ENCODE data around the gene INPP5A. TPM values are rescaled to one million over a fixed set of nuclear protein-coding genes. Genes with fewer than 3 reads are reported as not detected.
"Not testable (repeated sequence)": the region's sequence is repeated elsewhere in the genome, so short reads cannot be mapped to it uniquely, and the experiment has no call there.

Gene INPP5A
- total and polyA plus RNA-seq, 2 donors (not counting 1 experiment from before 2014, with no cell fraction given) = 9.3 to 87.8 TPM

DNA sequence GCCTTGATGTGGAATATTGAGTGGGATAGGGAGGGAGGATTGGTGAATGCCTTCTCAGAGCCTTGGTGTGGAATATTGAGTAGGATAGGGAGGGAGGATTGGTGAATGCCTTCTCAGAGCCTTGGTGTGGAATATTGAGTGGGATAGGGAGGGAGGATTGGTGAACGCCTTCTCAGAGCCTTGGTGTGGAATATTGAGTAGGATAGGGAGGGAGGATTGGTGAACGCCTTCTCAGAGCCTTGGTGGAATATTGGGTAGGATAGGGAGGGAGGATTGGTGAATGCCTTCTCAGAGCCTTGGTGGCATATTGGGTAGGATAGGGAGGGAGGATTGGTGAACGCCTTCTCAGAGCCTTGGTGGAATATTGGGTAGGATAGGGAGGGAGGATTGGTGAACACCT, 16.0 kb downstream of the INPP5A start:
- WGBS (ENCODE audit: insufficient coverage) = no CpG with 5 or more reads among the region's 3 CpGs
- H2AFZ ChIP-seq (ENCODE audit: insufficient read depth, low read depth, low read length, poor library complexity, severe bottlenecking); H3K4me3 Mint-ChIP-seq; ATAC-seq (ENCODE audit: low read depth); H3K4me3 ChIP-seq (ENCODE audit: control extremely low read depth in 1 of 5, extremely low read depth in 1 of 5, insufficient read depth in 1 of 5, low read depth in 2 of 5, low read length in 4 of 5); H3K27me3 Mint-ChIP-seq; H3K9me3 Mint-ChIP-seq (ENCODE audit: insufficient read depth); H3K27me3 ChIP-seq (replicated peaks in 1 of 4; ENCODE audit: control extremely low read depth in 1 of 4, control insufficient read depth in 3 of 4, insufficient read depth in 4 of 4, low read length in 3 of 4); H4K20me1 ChIP-seq (ENCODE audit: control insufficient read depth, insufficient read depth, low read length, poor library complexity, severe bottlenecking); H3K27ac Mint-ChIP-seq; DNase-seq; H3K9me3 ChIP-seq (ENCODE audit: control extremely low read depth in 1 of 3, control insufficient read depth in 2 of 3, insufficient read depth in 1 of 3, low read length in 2 of 3); H3K27ac ChIP-seq (ENCODE audit: low read length in 2 of 2); CTCF ChIA-PET; H3K36me3 ChIP-seq (replicated peaks in 1 of 2; ENCODE audit: control extremely low read depth in 1 of 2, control insufficient read depth in 1 of 2, extremely low read depth in 1 of 2, insufficient read depth in 2 of 2, low read length in 1 of 2); intact Hi-C loops (cut with micrococcal nuclease); H3K4me2 ChIP-seq (replicated peaks; ENCODE audit: low read depth, low read length, poor library complexity, severe bottlenecking); H3K9ac ChIP-seq (ENCODE audit: low read length); POLR2A ChIA-PET: not testable (repeated sequence)
- Histone ChIP-seq H3K79me2 (ENCODE audit: control insufficient read depth, insufficient read depth, low read length) (peaks cover 99% of the 10 kb centered on the region), H3K4me1 (ENCODE audit: control insufficient read depth in 2 of 2, insufficient read depth in 2 of 2, low read length in 2 of 2) (peaks cover 60 to 69% of the 10 kb centered on the region in 2 donors)
- H3K4me1 Mint-ChIP-seq = peaks cover 35% of the 10 kb centered on the region

DNA sequence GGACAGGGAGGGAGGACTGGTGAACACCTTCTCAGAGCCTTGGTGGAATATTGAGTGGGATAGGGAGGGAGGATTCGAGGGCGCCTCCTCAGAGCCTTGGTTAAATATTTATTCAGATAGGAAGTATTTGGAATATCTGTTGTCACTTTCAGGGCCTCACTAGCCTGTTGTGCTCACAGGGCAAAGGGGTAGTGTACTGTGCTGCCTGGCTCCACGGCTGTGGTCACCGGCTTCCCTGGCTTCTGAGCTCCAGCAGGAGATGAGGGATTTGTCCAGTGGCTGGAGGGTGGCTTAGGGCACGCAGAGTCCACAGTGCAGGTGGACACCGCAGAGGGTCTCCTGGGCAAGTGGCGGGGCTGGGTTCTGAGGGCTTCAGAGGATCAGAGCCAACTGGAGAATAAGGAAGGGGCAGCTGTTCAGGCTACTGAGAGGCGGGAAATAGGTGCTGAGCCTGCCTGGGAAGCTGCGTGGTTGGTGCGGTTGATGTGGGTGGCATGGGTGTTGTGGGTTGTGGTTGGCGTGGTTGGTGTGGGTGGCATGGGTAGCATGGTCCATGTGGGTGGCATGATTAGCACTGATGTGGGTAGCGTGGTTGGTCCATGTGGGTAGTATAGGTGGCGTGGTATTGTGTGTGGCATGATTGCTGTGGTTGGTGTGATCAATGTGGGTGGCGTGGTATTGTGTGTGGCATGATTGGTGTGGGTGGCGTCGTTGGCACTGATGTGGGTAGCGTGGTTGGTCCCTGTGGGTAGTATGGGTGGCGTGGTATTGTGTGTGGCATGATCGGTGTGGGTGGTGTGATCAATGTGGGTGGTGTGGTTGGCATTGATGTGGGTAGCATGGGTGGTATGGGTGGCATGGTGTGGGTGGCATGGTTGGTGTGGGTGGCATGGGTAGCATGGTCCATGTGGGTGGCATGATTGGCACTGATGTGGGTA, 16.7 kb downstream of the INPP5A start:
- TF ChIP-seq, protein P1, sequence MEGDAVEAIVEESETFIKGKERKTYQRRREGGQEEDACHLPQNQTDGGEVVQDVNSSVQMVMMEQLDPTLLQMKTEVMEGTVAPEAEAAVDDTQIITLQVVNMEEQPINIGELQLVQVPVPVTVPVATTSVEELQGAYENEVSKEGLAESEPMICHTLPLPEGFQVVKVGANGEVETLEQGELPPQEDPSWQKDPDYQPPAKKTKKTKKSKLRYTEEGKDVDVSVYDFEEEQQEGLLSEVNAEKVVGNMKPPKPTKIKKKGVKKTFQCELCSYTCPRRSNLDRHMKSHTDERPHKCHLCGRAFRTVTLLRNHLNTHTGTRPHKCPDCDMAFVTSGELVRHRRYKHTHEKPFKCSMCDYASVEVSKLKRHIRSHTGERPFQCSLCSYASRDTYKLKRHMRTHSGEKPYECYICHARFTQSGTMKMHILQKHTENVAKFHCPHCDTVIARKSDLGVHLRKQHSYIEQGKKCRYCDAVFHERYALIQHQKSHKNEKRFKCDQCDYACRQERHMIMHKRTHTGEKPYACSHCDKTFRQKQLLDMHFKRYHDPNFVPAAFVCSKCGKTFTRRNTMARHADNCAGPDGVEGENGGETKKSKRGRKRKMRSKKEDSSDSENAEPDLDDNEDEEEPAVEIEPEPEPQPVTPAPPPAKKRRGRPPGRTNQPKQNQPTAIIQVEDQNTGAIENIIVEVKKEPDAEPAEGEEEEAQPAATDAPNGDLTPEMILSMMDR (IDR thresholded peaks at IDR 0.05) = no peak
- no peak for TF ChIP-seq EZH2 (IDR thresholded peaks at IDR 0.05; ENCODE audit: borderline replicate concordance, insufficient read depth, low read depth, low read length, poor library complexity, severe bottlenecking)
- POLR2A ChIA-PET = interaction anchor here (1.0 to 1.5 kb wide), 5 partner anchors 17 to 42 kb away, joined by 3 to 23 read pairs (median 7); no protein-coding TSS in a partner anchor
- Mint-ChIP-seq H3K4me1 (peaks cover 32% of the 10 kb centered on the region), H3K9me3 (ENCODE audit: insufficient read depth) (no peaks in the 10 kb centered on the region), H3K4me3 (no peak overlapping the region), H3K27ac (no peak overlapping the region), H3K27me3 (no peaks in the 10 kb centered on the region)
- Histone ChIP-seq H3K27me3 (replicated peaks in 1 of 4; ENCODE audit: control extremely low read depth in 1 of 4, control insufficient read depth in 3 of 4, insufficient read depth in 4 of 4, low read length in 3 of 4) (no peaks in the 10 kb centered on the region), H3K79me2 (ENCODE audit: control insufficient read depth, insufficient read depth, low read length) (peaks cover 99% of the 10 kb centered on the region), H3K27ac (ENCODE audit: low read length in 2 of 2) (peak overlapping the region; percentile 93 to 97), H3K4me2 (replicated peaks; ENCODE audit: low read depth, low read length, poor library complexity, severe bottlenecking) (peak overlapping the region; percentile 74), H3K9me3 (ENCODE audit: control extremely low read depth in 1 of 3, control insufficient read depth in 2 of 3, insufficient read depth in 1 of 3, low read length in 2 of 3) (peaks cover 0 to 4% (median 0%) of the 10 kb centered on the region in 3 donors), H4K20me1 (ENCODE audit: control insufficient read depth, insufficient read depth, low read length, poor library complexity, severe bottlenecking) (peaks cover 2% of the 10 kb centered on the region), H3K4me1 (ENCODE audit: control insufficient read depth in 2 of 2, insufficient read depth in 2 of 2, low read length in 2 of 2) (peaks cover 54 to 64% of the 10 kb centered on the region in 2 donors), H3K9ac (ENCODE audit: low read length) (peak overlapping the region; percentile 54), H2AFZ (ENCODE audit: insufficient read depth, low read depth, low read length, poor library complexity, severe bottlenecking) (peak overlapping the region; percentile 10), H3K4me3 (ENCODE audit: control extremely low read depth in 1 of 5, extremely low read depth in 1 of 5, insufficient read depth in 1 of 5, low read depth in 2 of 5, low read length in 4 of 5) (no peak overlapping the region), H3K36me3 (replicated peaks in 1 of 2; ENCODE audit: control extremely low read depth in 1 of 2, control insufficient read depth in 1 of 2, extremely low read depth in 1 of 2, insufficient read depth in 2 of 2, low read length in 1 of 2) (no peaks in the 10 kb centered on the region)
- DNase-seq = no peak
- intact Hi-C loops (cut with micrococcal nuclease) = no loop called here
- ATAC-seq (ENCODE audit: low read depth) = no peak
- CTCF ChIA-PET = interaction anchor here (1.1 to 1.5 kb wide), 2 partner anchors 12 to 17 kb away, joined by 3 to 18 read pairs; no protein-coding TSS in a partner anchor
- 93% methylated on average over 19 of the region's 19 CpGs for WGBS (ENCODE audit: insufficient coverage)
